ENCODE measurements around the gene STOM.
A peak's percentile ranks its signal among the peaks of the same experiment; 100 is the strongest.

The STOM gene

DNA sequence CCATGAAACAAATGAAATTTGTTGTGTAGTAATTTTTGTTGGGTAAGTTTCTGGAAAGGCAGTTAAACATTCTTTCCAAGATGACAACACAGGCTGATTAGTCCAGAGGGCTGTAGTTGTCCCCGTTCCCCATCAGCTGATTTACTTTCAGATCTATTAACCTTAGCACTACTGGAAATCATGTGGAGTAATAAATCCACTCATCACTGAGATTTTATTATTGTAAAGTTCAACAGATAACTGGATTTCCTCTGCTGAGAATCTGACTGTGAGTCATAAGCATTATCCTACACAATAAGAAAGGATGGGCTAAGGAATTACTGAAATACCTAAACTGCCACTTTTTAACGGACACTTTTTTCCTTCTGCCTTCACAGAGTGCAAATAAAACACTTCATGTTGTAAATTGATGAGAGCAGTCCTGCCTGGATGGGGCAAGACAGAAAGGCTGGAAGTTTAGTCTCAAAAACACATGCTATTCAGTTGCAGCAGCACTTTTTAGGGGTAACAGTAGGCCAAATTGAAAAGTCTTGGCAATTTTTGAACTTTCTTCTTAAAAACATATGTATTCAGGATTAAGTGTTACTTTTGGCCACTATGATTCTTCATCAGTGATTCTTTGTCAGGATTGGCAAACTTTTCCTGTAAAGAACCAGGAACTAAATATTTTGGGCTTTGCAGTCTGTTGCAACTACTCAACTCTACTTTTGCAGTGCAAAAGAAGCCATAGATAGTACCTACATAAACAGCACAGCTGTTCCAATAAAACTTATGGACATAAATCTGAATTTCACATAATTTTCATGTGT is 7.0 kb downstream of the STOM start:
- H3K27me3 ChIP-seq (ENCODE audit: insufficient read depth, low read length) = no peaks in the 10 kb centered on the region
- no peaks in the 10 kb centered on the region for H4K20me1 ChIP-seq (ENCODE audit: insufficient read depth, low read length)
- H3K4me2 ChIP-seq (ENCODE audit: low read length) = no peak overlapping the region
- H3K27ac ChIP-seq (ENCODE audit: low read depth, low read length, poor library complexity, severe bottlenecking) = no peak overlapping the region
- H3K9me3 ChIP-seq (ENCODE audit: low read length) = no peaks in the 10 kb centered on the region
- no peak for TF ChIP-seq EZH2 (IDR thresholded peaks at IDR 0.05; ENCODE audit: borderline replicate concordance, low read length)
- no peak for TF ChIP-seq CTCF (IDR thresholded peaks at IDR 0.05; ENCODE audit: low read length)
- H3K9me2 ChIP-seq (ENCODE audit: low read depth, low read length) = no peaks in the 10 kb centered on the region
- no peak overlapping the region for H3K9ac ChIP-seq (ENCODE audit: low read length)
- H3F3A ChIP-seq (ENCODE audit: insufficient read depth, low read length) = no peaks in the 10 kb centered on the region
- no peaks in the 10 kb centered on the region for H3K36me3 ChIP-seq (ENCODE audit: insufficient read depth, low read length)
- no peak overlapping the region for H2AFZ ChIP-seq (ENCODE audit: low read length)
- no peaks in the 10 kb centered on the region for H3K79me2 ChIP-seq (ENCODE audit: insufficient read depth, low read length)
- no peak overlapping the region for H3K4me3 ChIP-seq (ENCODE audit: low read depth, low read length, poor library complexity, severe bottlenecking)
- peaks cover 27% of the 10 kb centered on the region for H3K4me1 ChIP-seq (ENCODE audit: insufficient read depth, low read length, severe bottlenecking)

- Histone ChIP-seq H3K27me3 (ENCODE audit: insufficient read depth, low read length) (no peaks in the 10 kb centered on the region), H3K9me2 (ENCODE audit: low read depth, low read length) (no peaks in the 10 kb centered on the region), H3K9me3 (ENCODE audit: low read length) (no peaks in the 10 kb centered on the region), H3K4me1 (ENCODE audit: insufficient read depth, low read length, severe bottlenecking) (peaks cover 19% of the 10 kb centered on the region), H3K79me2 (ENCODE audit: insufficient read depth, low read length) (no peaks in the 10 kb centered on the region), H3K4me3 (ENCODE audit: low read depth, low read length, poor library complexity, severe bottlenecking) (no peak overlapping the region), H3K9ac (ENCODE audit: low read length) (no peak overlapping the region), H3K4me2 (ENCODE audit: low read length) (no peak overlapping the region), H3K36me3 (ENCODE audit: insufficient read depth, low read length) (no peaks in the 10 kb centered on the region), H3F3A (ENCODE audit: insufficient read depth, low read length) (no peaks in the 10 kb centered on the region), H4K20me1 (ENCODE audit: insufficient read depth, low read length) (no peaks in the 10 kb centered on the region), H2AFZ (ENCODE audit: low read length) (no peak overlapping the region), H3K27ac (ENCODE audit: low read depth, low read length, poor library complexity, severe bottlenecking) (no peak overlapping the region)
- no peak for TF ChIP-seq CTCF (IDR thresholded peaks at IDR 0.05; ENCODE audit: low read length)
- TF ChIP-seq EZH2 (IDR thresholded peaks at IDR 0.05; ENCODE audit: borderline replicate concordance, low read length) = no peak
Measured at GRCh38 chr9:121360601-121361374, 9.3 kb downstream of the STOM start.

DNA sequence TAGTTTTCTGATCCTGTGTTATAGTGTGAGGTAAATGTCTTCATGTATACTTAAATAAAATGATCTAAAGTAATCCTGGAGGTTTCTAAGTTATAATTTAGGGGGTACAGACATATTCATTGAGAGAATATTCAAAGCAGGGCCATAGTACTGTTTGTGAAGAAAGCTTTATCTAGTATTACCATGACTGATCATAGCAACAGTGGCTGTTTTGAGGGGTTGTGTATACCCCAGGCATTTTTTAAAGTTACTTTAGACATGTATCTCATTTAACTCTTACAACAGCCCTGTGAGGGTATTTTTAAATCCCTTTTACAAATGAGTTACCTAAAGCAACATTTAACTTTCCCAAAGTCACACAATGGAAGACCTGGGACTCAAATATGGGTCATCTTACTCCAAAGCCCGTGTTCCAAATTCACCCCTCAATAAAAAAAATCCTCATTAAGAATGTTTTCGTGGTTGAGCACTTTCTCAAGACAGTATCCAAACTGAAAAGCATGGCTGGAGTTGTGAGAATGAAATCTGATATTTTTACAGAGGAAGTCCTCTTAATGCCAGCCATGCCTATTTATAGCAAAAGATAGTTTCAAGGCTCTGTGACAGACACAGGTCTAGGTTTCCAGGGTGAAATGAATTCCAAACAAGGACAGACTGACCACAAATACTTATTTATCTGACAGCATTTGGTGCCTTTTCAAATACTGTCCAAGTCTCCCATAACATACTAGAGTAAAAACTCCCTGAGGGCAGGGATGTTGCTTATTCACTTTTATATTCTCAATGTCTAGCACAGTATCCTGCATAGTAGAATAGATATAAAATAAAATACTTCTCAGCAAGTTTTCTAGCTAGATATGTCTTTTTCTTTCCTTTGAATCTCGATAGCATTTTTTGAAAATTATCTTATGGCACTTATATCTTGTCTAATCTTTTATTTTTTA is 10.4 kb downstream of the STOM start:
- H3K79me2 ChIP-seq (ENCODE audit: insufficient read depth, low read length) = no peaks in the 10 kb centered on the region
- peaks cover 19% of the 10 kb centered on the region for H3K4me1 ChIP-seq (ENCODE audit: insufficient read depth, low read length, severe bottlenecking)
- H3K4me2 ChIP-seq (ENCODE audit: low read length) = peak overlapping the region; percentile 19; the same call in 1 of the 2 replicates
- no peak for TF ChIP-seq EZH2 (IDR thresholded peaks at IDR 0.05; ENCODE audit: borderline replicate concordance, low read length)
- no peak for TF ChIP-seq CTCF (IDR thresholded peaks at IDR 0.05; ENCODE audit: low read length)
- no peak overlapping the region for H3K27ac ChIP-seq (ENCODE audit: low read depth, low read length, poor library complexity, severe bottlenecking)
- no peaks in the 10 kb centered on the region for H3F3A ChIP-seq (ENCODE audit: insufficient read depth, low read length)
- no peaks in the 10 kb centered on the region for H4K20me1 ChIP-seq (ENCODE audit: insufficient read depth, low read length)
- H3K4me3 ChIP-seq (ENCODE audit: low read depth, low read length, poor library complexity, severe bottlenecking) = no peak overlapping the region
- H3K27me3 ChIP-seq (ENCODE audit: insufficient read depth, low read length) = no peaks in the 10 kb centered on the region
- H3K9ac ChIP-seq (ENCODE audit: low read length) = no peak overlapping the region
- no peak overlapping the region for H2AFZ ChIP-seq (ENCODE audit: low read length)
- no peaks in the 10 kb centered on the region for H3K9me2 ChIP-seq (ENCODE audit: low read depth, low read length)
- no peaks in the 10 kb centered on the region for H3K36me3 ChIP-seq (ENCODE audit: insufficient read depth, low read length)
- H3K9me3 ChIP-seq (ENCODE audit: low read length) = no peaks in the 10 kb centered on the region
